NCI-H2107 treated with DMSO at 0.1 percent for 48 hours (cell line): ENCODE data around the gene TGM2.

Source experiments
- DNase-seq: peaks from one replicate; lab custom pipeline; 2025; ENCODE audit not compliant: unreplicated experiment; lab: John Stamatoyannopoulos, UW

Gene TGM2

DNA sequence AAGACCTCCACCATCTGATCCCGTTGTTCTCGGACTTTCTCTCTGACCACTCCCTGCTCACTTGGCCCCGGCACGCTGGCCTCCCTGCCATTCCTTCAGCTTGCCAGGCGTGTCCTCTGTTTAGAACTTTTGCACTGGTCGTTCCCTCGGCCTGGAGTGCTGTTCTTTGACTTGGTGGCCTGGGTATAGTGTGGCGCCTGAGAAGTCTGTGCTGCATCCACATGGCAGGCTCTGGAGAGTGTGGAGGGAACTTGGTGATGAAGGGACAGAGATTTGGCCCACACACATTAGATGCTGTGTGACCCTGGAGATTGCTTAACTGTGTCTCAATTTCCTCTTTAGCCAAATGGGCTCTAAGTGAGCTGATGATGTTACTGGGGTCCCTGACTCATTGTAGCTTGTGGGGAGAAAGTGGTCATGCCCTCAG, 13.0 kb upstream of the TGM2 start:
- no peak for DNase-seq

DNA sequence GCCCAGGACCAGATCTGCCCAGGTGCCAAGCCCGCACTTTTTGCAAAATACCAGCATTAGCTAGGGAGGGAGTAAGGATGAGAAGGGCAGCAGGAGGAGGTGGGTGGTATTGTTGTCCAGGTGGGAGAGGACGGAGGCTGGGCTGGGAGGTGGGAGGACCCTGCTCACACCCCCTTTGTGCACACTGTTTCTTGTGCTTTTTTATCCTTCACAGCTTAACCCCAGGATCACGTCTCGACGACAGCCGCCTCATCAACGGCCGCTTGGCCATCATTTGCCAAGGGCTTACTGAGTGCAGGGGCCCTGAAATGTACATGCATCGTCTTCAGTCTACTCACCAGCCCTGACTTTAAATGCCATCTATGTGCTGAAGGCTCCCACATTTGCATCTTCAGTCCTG, 12.1 kb upstream of the TGM2 start:
- no peak for DNase-seq

DNA sequence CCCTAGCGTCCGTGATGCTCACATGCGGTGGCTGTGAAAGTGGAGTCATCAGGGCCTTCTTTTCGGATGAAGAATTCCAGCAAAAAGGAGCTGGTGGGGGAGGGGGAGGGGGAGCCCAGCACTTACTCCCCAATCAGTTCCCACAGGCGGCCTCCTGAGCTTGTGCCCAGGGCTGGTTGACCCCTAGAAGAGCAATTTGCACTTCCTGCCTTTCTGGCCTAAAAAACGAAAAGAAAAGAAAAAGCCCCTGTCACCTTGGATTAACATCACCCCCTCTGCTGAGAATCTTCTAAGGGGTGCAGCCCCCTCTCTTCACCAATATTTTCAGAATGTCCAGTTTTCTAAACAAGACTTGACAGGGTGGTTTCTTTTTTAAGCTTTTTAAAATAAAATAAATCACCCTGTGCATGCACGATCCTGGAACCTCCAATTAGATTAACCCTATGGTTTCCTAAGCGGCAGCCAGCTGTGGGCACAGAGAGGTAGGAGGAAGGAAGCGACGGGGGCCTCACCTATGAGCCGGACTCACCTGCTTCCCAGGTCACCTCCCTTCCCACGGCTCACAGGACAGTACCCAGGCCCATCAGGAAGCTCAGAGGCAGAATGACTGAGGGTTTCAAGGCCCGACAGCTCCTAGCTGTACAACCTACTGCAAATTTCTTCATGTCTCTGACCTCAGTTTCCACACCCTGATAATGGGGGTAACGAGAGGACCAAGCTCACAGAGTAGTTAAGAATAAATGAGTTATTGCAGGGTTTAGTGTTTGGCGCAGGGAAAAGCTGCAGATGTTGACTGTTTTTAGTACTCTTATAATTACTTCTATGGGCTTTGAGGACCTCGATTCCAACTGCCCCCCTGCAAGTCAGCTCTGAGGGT, 10.5 kb upstream of the TGM2 start:
- DNase-seq, result no peak

GRCh38 chr20:38173237-38174156, 8.4 kb upstream of the TGM2 start:
- DNase-seq, result no peak

- no peak for DNase-seq
These were observed 7.3 kb upstream of the TGM2 start for GRCh38 chr20:38172408-38172807.

GRCh38 chr20:38171675-38172043, 6.6 kb upstream of the TGM2 start:
- DNase-seq, result no peak

- no peak for DNase-seq
These were observed 6.0 kb upstream of the TGM2 start for GRCh38 chr20:38170826-38171674.

GRCh38 chr20:38170219-38170825, 5.3 kb upstream of the TGM2 start:
- no peak for DNase-seq

DNA sequence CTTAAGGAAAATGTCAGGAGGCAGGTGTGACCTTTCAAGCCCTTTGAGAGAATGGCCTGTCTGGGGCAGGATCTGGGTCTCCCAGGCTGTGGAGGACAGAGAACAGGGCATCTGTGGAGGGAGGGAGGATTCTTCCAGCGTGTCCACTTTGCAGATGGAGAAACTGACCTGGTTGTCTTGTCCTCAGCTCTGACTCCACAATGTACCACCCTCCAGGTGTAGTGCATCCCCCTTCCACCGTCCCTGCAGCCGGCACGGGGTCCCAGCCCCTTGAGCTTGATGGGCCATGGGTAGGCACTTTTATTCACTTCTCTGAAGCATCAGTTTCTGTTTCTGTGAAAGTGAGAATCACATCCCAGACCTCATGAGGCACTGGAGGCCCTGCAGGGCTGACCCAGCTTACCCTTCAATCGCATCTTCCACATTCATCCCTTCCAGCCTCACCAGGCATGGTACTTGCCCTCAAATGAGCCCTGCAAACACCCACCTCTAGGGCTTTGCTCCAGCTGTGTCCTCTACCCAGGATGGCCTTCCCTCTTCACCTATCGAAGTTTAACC, 4.6 kb upstream of the TGM2 start:
- no peak for DNase-seq

GRCh38 chr20:38168791-38169589, 3.9 kb upstream of the TGM2 start:
- DNase-seq, result no peak

DNA sequence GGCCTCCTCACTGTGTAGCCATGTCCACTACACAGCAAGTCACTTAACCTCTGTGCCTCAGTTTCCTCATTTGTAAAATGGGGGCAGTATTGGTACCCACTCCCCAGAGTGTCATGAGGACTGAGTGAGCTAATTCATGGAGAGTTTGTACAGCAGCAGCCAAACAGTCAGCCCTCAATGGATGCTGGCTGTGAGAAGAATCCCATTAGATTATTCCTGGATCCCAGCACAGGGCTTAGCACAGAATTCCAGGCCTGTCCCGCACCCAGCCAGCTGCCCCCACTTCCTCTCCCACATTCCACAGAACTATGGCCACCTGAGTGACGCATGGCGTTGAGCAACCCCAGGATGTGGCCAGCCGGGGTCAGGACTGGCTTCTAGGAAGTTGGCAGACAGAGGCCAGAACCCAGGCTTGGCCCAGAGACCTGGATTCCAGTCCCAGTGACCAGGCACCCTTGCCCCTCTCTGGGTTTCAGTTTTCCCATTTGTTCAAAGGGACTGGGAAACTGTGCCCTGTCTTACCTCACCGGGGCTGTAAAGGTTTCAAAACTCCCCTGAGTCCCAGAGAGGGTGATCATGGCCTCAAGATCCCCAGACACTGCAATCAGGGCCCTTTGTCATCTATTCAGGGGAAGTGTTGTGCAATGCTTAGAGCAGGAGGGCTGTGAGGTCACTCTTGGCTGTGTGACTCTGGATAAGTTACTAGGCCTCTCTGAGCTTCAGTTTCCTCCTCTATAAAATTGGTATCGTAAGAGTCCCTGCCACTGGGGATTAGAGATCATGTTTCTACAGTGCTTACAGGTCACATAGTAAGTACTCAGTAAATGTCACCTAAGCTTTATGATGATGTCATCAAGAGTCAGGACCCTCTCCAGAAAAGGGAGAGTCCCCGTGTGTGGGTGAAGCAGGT, 3.0 kb upstream of the TGM2 start:
- no peak for DNase-seq

- no peak for DNase-seq
These were observed 2.3 kb upstream of the TGM2 start for GRCh38 chr20:38167328-38167850.

GRCh38 chr20:38166703-38167233, 1.7 kb upstream of the TGM2 start:
- no peak for DNase-seq

DNA sequence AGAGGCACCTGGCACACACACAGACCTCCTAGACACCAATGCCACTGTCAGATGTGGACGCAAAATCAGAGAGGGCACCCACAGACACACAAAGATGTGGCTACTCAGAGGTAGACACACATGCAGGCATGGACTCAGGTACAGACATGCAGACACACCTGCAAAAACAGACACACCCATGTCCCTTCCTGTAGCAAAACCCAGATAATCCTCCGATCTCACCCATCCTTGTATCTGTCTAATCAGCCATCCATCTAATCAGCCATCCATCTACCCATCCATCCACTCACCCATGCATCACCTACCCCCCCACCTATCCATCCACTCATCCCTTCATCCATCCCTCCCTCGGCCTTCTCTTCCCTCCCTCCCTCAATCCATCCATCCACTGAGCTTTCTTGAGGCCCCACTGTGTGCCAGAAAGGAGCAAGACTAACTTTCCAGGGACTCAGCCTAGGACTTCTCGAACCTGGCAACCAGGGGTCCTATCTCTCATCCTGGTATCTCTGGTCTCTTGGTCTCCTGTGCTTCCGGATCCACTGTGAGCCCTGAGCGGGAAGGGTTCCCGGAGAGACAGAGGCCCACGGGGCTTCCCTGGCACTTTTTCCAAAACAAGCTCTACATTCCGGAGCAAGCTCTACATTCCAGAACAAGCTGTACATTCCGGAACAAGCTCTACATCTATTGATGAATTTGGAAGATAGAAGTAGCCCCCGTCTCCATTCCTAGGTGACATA, 1.1 kb upstream of the TGM2 start:
- DNase-seq, result no peak

DNA sequence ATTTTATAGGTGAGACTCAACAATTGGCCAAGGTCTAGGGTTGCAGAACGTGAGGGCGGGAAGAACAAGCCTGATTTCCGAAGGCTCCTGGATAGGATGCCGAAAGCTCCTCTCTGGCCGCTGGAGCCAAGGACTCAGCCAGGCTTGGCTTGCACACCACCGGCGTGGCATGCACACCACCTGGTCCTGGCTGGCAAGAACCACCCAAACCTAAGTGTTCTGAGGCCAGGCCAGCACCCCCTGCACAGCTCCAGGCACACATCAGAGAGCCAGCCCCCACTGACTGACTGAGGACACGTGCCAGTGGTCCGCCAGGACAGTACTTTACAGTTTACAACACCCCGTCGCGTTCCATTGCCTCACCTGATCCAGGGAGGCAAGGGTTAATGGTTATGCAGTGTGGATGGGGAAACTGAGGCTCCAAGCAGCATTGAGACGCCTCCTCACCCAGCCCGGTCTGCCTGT, 414 bp downstream of the TGM2 start:
- no peak for DNase-seq

- no peak for DNase-seq
These were observed 1.0 kb downstream of the TGM2 start for GRCh38 chr20:38164069-38164468.
